H9 (cell line): ENCODE data around the gene MYO1D. TPM values are rescaled to one million over a fixed set of nuclear protein-coding genes. Genes with fewer than 3 reads are reported as not detected.

Experiments used
- DNase-seq: peaks from one replicate; pipeline ENCODE4 v3.0.0-alpha.2; 2017
- H2AFZ ChIP-seq: one replicate; pipeline ENCODE4 v1.6.1; 2013; ENCODE audit warnings: mild to moderate bottlenecking, low read length, control low read depth, moderate library complexity
- H2AK5ac ChIP-seq: 2 replicates; pipeline ENCODE4 v1.6.1; 2013; ENCODE audit warnings: low read length, control low read depth, mixed read lengths; ENCODE audit not compliant: insufficient read length
- H2BK120ac ChIP-seq: one replicate; pipeline ENCODE4 v1.6.1; 2013; ENCODE audit warnings: low read depth, mild to moderate bottlenecking, low read length, control low read depth, inconsistent platforms; ENCODE audit not compliant: poor library complexity, severe bottlenecking
- H2BK12ac ChIP-seq: 2 replicates; pipeline ENCODE4 v1.6.1; 2013; ENCODE audit warnings: low read length, control low read depth, mixed read lengths, low read depth; ENCODE audit not compliant: insufficient read length
- H2BK15ac ChIP-seq: 2 replicates; pipeline ENCODE4 v1.6.1; 2013; ENCODE audit warnings: low read depth, low read length, control low read depth
- H2BK20ac ChIP-seq: one replicate; pipeline ENCODE4 v1.6.1; 2013; ENCODE audit warnings: low read depth, mild to moderate bottlenecking, low read length, control low read depth, inconsistent platforms; ENCODE audit not compliant: poor library complexity, severe bottlenecking
- H2BK5ac ChIP-seq: 2 replicates; pipeline ENCODE4 v1.6.1; 2013; ENCODE audit warnings: low read length, control low read depth, mixed read lengths; ENCODE audit not compliant: insufficient read length
- H3K14ac ChIP-seq: 2 replicates; pipeline ENCODE4 v1.6.1; 2013; ENCODE audit warnings: low read length, control low read depth; ENCODE audit not compliant: insufficient read depth
- H3K18ac ChIP-seq: 2 replicates; pipeline ENCODE4 v1.6.1; 2013; ENCODE audit warnings: low read depth, mild to moderate bottlenecking, mixed read lengths, low read length, control low read depth; ENCODE audit not compliant: insufficient read length
- H3K23ac ChIP-seq: 2 replicates; pipeline ENCODE4 v1.6.1; 2013; ENCODE audit warnings: low read length, control low read depth, mixed read lengths, low read depth; ENCODE audit not compliant: insufficient read length
- H3K23me2 ChIP-seq: 2 replicates; pipeline ENCODE4 v1.6.1; 2013; ENCODE audit warnings: low read depth, mild to moderate bottlenecking, mixed read lengths, low read length, control low read depth; ENCODE audit not compliant: insufficient read length, poor library complexity, severe bottlenecking
- H3K27ac ChIP-seq: 2 replicates; pipeline ENCODE4 v1.5.1; 2013; ENCODE audit warnings: low read length, control low read depth, mixed read lengths, low read depth; ENCODE audit not compliant: insufficient read length
- H3K27me3 ChIP-seq: 2 replicates; pipeline ENCODE4 v1.6.1; 2013; ENCODE audit warnings: low read length, control low read depth, inconsistent platforms; ENCODE audit not compliant: insufficient read depth
- H3K4ac ChIP-seq: 2 replicates; pipeline ENCODE4 v1.6.1; 2013; ENCODE audit warnings: low read depth, mild to moderate bottlenecking, control low read depth, inconsistent platforms, low read length, moderate library complexity
- H3K4me1 ChIP-seq: 2 replicates; pipeline ENCODE4 v1.6.1; 2013; ENCODE audit warnings: low read length, control low read depth, inconsistent platforms; ENCODE audit not compliant: insufficient read depth
- H3K4me2 ChIP-seq: 2 replicates; pipeline ENCODE4 v1.6.1; 2013; ENCODE audit warnings: low read length, control low read depth, mixed read lengths; ENCODE audit not compliant: insufficient read length, insufficient read depth
- H3K56ac ChIP-seq: 2 replicates; pipeline ENCODE4 v1.6.1; 2013; ENCODE audit warnings: low read depth, mild to moderate bottlenecking, mixed read lengths, low read length, control low read depth; ENCODE audit not compliant: insufficient read length
- H3K79me1 ChIP-seq: 2 replicates; pipeline ENCODE4 v1.6.1; 2013; ENCODE audit warnings: low read depth, mild to moderate bottlenecking, moderate library complexity, low read length, control low read depth, inconsistent platforms; ENCODE audit not compliant: insufficient read depth, poor library complexity, severe bottlenecking
- H3K79me2 ChIP-seq: 2 replicates; pipeline ENCODE4 v1.6.1; 2013; ENCODE audit warnings: low read length, control low read depth, inconsistent platforms; ENCODE audit not compliant: insufficient read depth
- H3K9ac ChIP-seq: 2 replicates; pipeline ENCODE4 v1.6.1; 2013; ENCODE audit warnings: low read length, control low read depth, mixed read lengths; ENCODE audit not compliant: insufficient read length; ENCODE audit errors: extremely low read depth
- H3K9me3 ChIP-seq: one replicate; pipeline ENCODE4 v1.6.1; 2013; ENCODE audit warnings: low read depth, low read length, inconsistent platforms; ENCODE audit not compliant: control insufficient read depth
- H3T11ph ChIP-seq: one replicate; pipeline ENCODE4 v1.6.1; 2013; ENCODE audit warnings: mild to moderate bottlenecking, low read length, control low read depth, inconsistent platforms
- H4K20me1 ChIP-seq: one replicate; pipeline ENCODE4 v1.6.1; 2013; ENCODE audit not compliant: control insufficient read depth, insufficient read length, insufficient read depth
- H4K5ac ChIP-seq: 2 replicates; pipeline ENCODE4 v1.6.1; 2013; ENCODE audit warnings: low read depth, mild to moderate bottlenecking, mixed read lengths, low read length, control low read depth; ENCODE audit not compliant: insufficient read length
- H4K8ac ChIP-seq: replicated peaks from 2 replicates; pipeline ENCODE4 v1.6.1; 2013; ENCODE audit warnings: low read length, control low read depth, mixed read lengths, low read depth; ENCODE audit not compliant: insufficient read length
- H4K91ac ChIP-seq: 2 replicates; pipeline ENCODE4 v1.6.1; 2013; ENCODE audit warnings: low read depth, mild to moderate bottlenecking, moderate library complexity, mixed read lengths, low read length, control low read depth; ENCODE audit not compliant: insufficient read length
- H3K27ac Mint-ChIP-seq, 3 experiments: 2 replicates in 2 of 3; 3 replicates in 1 of 3; pipeline ENCODE4 v1.8.0; 2020 to 2021; ENCODE audit warnings: mixed read lengths in 3 of 3, mild to moderate bottlenecking in 1 of 3, moderate library complexity in 1 of 3
- H3K27me3 Mint-ChIP-seq: 2 replicates; pipeline ENCODE4 v1.8.0; 2021; ENCODE audit warnings: low read depth, mild to moderate bottlenecking, moderate library complexity, mixed read lengths
- H3K36me3 Mint-ChIP-seq, 3 experiments: 2 replicates in 2 of 3; 3 replicates in 1 of 3; pipeline ENCODE4 v1.8.0; 2020 to 2021; ENCODE audit warnings: low read depth in 3 of 3, mixed read lengths in 3 of 3; ENCODE audit not compliant: insufficient read depth in 1 of 3
- H3K4me1 Mint-ChIP-seq, 2 experiments: 2 replicates each; pipeline ENCODE4 v1.8.0; 2020; ENCODE audit warnings: mixed read lengths in 2 of 2
- H3K4me3 Mint-ChIP-seq, 2 experiments: 2 replicates in 1 of 2; 3 replicates in 1 of 2; pipeline ENCODE4 v1.8.0; 2020 to 2021; ENCODE audit warnings: mild to moderate bottlenecking in 2 of 2, mixed read lengths in 2 of 2, moderate library complexity in 1 of 2
- H3K9me3 Mint-ChIP-seq, 2 experiments: 2 replicates in 1 of 2; 3 replicates in 1 of 2; pipeline ENCODE4 v1.8.0; 2020; ENCODE audit warnings: mild to moderate bottlenecking in 2 of 2, mixed read lengths in 2 of 2, moderate library complexity in 1 of 2
- CTCF ChIP-seq: fragments of 200-600 bp; sonication (generic); conservative IDR thresholded peaks from 3 replicates; pipeline ENCODE4 v1.8.0; 2021; ENCODE audit warnings: antibody characterized with exemption, mild to moderate bottlenecking
- WGBS: extraction: QIAGEN DNeasy Blood & Tissue Kit; methylation state at CpG from one replicate; pipeline ENCODE4 v1.1.7; 2013; ENCODE audit warnings: missing lambda C conversion rate, low lambda C conversion rate, mixed read lengths; ENCODE audit not compliant: insufficient read length; ENCODE audit errors: extremely low coverage; 5-methylcytosine and 5-hydroxymethylcytosine counted together
- total RNA-seq: library from RNA; stranded (reverse); gene quantifications from 2 replicates; pipeline ENCODE4 v1.2.1, GENCODE V29; 2021

Gene MYO1D
- total RNA-seq, 1 experiment from 2014 or later: 19.0 TPM

- Histone ChIP-seq H2BK15ac (no peak overlapping the region), H4K91ac (no peak overlapping the region), H3K4ac (no peak overlapping the region), H3K56ac (no peak overlapping the region), H3K4me1 (no peaks in the 10 kb centered on the region), H2BK5ac (no peak overlapping the region), H3T11ph (peak overlapping the region; percentile 4), H3K18ac (no peak overlapping the region), H2BK12ac (no peak overlapping the region), H3K4me2 (peak overlapping the region; percentile 6), H2BK120ac (no peak overlapping the region), H3K79me1 (no peaks in the 10 kb centered on the region), H3K9me3 (no peaks in the 10 kb centered on the region), H4K20me1 (no peaks in the 10 kb centered on the region), H2AK5ac (no peak overlapping the region), H3K23ac (no peak overlapping the region), H3K79me2 (no peaks in the 10 kb centered on the region), H2AFZ (no peak overlapping the region), H2BK20ac (no peak overlapping the region), H3K27ac (no peak overlapping the region), H4K5ac (no peak overlapping the region), H4K8ac (no peak overlapping the region), H3K9ac (no peak overlapping the region), H3K23me2 (no peaks in the 10 kb centered on the region), H3K27me3 (no peaks in the 10 kb centered on the region), H3K14ac (no peak overlapping the region)
- peak overlapping the region; percentile 12 to 67; a peak in 4 of 5 replicates for H3K4me3 Mint-ChIP-seq
- TF ChIP-seq CTCF: no peak
- H3K27ac Mint-ChIP-seq: no peak overlapping the region; a peak in 1 of 7 replicates
- H3K36me3 Mint-ChIP-seq: no peaks in the 10 kb centered on the region
- H3K27me3 Mint-ChIP-seq: no peaks in the 10 kb centered on the region; the same call in 1 of the 2 replicates
- DNase-seq: peak; percentile 90
- no peaks in the 10 kb centered on the region for H3K9me3 Mint-ChIP-seq
- peaks cover 8 to 16% of the 10 kb centered on the region in 2 experiments for H3K4me1 Mint-ChIP-seq
- WGBS: no CpG with 5 or more reads among the region's 15 CpGs
Measured at GRCh38 chr17:32627239-32627996, 249.5 kb downstream of the MYO1D start.
